Measurements from ENCODE around the gene TMSB10. TPM values are rescaled to one million over a fixed set of nuclear protein-coding genes. Genes with fewer than 3 reads are reported as not detected.

Gene TMSB10
- polyA plus RNA-seq, 3 donors: 5,130 to 7,914 (median 6,847) TPM

- no peak overlapping the region for H2AFZ ChIP-seq (ENCODE audit: insufficient read depth, low read depth, low read length, poor library complexity, severe bottlenecking)
- no peaks in the 10 kb centered on the region for H3K36me3 ChIP-seq (replicated peaks in 1 of 2; ENCODE audit: control insufficient read depth in 1 of 2, insufficient read depth in 2 of 2, low read length in 2 of 2)
- no peak overlapping the region for H3K27ac ChIP-seq (ENCODE audit: low read depth in 1 of 2, low read length in 2 of 2)
- H3K4me1 ChIP-seq (ENCODE audit: control insufficient read depth in 1 of 2, insufficient read depth in 2 of 2, low read length in 2 of 2): peaks cover 58 to 69% of the 10 kb centered on the region in 2 donors
- H3K27ac Mint-ChIP-seq: no peak overlapping the region
- no peak overlapping the region for H3K4me2 ChIP-seq (replicated peaks; ENCODE audit: extremely low read depth, low read length, poor library complexity, severe bottlenecking)
- H3K79me2 ChIP-seq (ENCODE audit: insufficient read depth, low read length): peaks cover 30% of the 10 kb centered on the region
- H4K20me1 ChIP-seq (ENCODE audit: insufficient read depth, low read length): peaks cover 19% of the 10 kb centered on the region
- peaks cover 5 to 11% of the 10 kb centered on the region in 2 donors for H3K36me3 Mint-ChIP-seq
- H3K27me3 Mint-ChIP-seq (ENCODE audit: low read depth in 3 of 3): no peaks in the 10 kb centered on the region
- H3K27me3 ChIP-seq (ENCODE audit: control insufficient read depth in 2 of 2, insufficient read depth in 2 of 2, low read length in 2 of 2): no peaks in the 10 kb centered on the region
- no CpG with 5 or more reads among the region's 4 CpGs for WGBS (ENCODE audit: insufficient coverage)
- no peak overlapping the region for H3K4me3 ChIP-seq (replicated peaks in 1 of 3; ENCODE audit: low read depth in 2 of 3, low read length in 3 of 3)
- H3K9me3 Mint-ChIP-seq: peaks cover 0 to 3% (median 2%) of the 10 kb centered on the region in 7 donors
- no peak overlapping the region for H3K9ac ChIP-seq (ENCODE audit: insufficient read depth, low read length, poor library complexity, severe bottlenecking)
- no peak for DNase-seq
- no peak for TF ChIP-seq CTCF (IDR thresholded peaks at IDR 0.05)
- intact Hi-C loops (cut with micrococcal nuclease): no loop called here
- no peak overlapping the region for H3K4me3 Mint-ChIP-seq
- peaks cover 59% of the 10 kb centered on the region for H3K4me1 Mint-ChIP-seq
- no peaks in the 10 kb centered on the region for H3K9me3 ChIP-seq (replicated peaks in 1 of 2; ENCODE audit: control insufficient read depth in 1 of 2, insufficient read depth in 1 of 2, low read length in 2 of 2)
Observed at GRCh38 chr2:84902526-84902925, 2.9 kb upstream of the TMSB10 start.

DNA sequence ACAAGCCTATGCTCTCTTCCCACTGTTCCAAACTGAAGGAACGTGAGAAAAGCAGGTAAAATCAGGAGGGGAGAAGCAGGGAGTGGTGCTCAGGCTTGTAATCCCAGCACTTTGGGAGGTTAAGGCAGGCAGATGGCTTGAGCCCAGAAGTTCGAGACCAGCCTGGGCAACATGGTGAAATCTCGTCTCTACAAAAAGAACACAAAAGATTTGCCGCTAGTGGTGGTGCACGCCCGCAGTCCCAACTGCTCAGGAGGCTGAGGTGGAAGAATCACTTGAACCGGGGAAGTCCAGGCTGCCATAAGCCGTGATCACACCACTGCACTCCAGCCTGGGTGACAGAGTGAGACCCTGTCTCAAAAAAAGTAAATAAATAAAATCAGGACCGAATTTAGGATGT is 1.3 kb upstream of the TMSB10 start:
- no peak overlapping the region for H3K9ac ChIP-seq (ENCODE audit: insufficient read depth, low read length, poor library complexity, severe bottlenecking)
- peaks cover 61% of the 10 kb centered on the region for H3K4me1 Mint-ChIP-seq
- no peaks in the 10 kb centered on the region for H3K9me3 ChIP-seq (replicated peaks in 1 of 2; ENCODE audit: control insufficient read depth in 1 of 2, insufficient read depth in 1 of 2, low read length in 2 of 2)
- H3K4me3 Mint-ChIP-seq: peak overlapping the region; percentile 6 to 91
- no peaks in the 10 kb centered on the region for H3K27me3 ChIP-seq (ENCODE audit: control insufficient read depth in 2 of 2, insufficient read depth in 2 of 2, low read length in 2 of 2)
- no peak overlapping the region for H3K27ac ChIP-seq (ENCODE audit: low read depth in 1 of 2, low read length in 2 of 2)
- H3K9me3 Mint-ChIP-seq: peaks cover 0 to 3% (median 2%) of the 10 kb centered on the region in 7 donors
- peaks cover 58 to 69% of the 10 kb centered on the region in 2 donors for H3K4me1 ChIP-seq (ENCODE audit: control insufficient read depth in 1 of 2, insufficient read depth in 2 of 2, low read length in 2 of 2)
- no peak for DNase-seq
- peak overlapping the region in 1 of 3 experiments; percentile 99 for H3K4me3 ChIP-seq (replicated peaks in 1 of 3; ENCODE audit: low read depth in 2 of 3, low read length in 3 of 3)
- no peak overlapping the region for H2AFZ ChIP-seq (ENCODE audit: insufficient read depth, low read depth, low read length, poor library complexity, severe bottlenecking)
- H3K27me3 Mint-ChIP-seq (ENCODE audit: low read depth in 3 of 3): no peaks in the 10 kb centered on the region
- TF ChIP-seq CTCF (IDR thresholded peaks at IDR 0.05): no peak
- peaks cover 30% of the 10 kb centered on the region for H3K79me2 ChIP-seq (ENCODE audit: insufficient read depth, low read length)
- H3K36me3 ChIP-seq (replicated peaks in 1 of 2; ENCODE audit: control insufficient read depth in 1 of 2, insufficient read depth in 2 of 2, low read length in 2 of 2): no peaks in the 10 kb centered on the region
- WGBS (ENCODE audit: insufficient coverage): 90% methylated on average over 7 of the region's 9 CpGs
- H3K4me2 ChIP-seq (replicated peaks; ENCODE audit: extremely low read depth, low read length, poor library complexity, severe bottlenecking): peak overlapping the region; percentile 91
- H3K36me3 Mint-ChIP-seq: peaks cover 3 to 13% of the 10 kb centered on the region in 2 donors
- intact Hi-C loops (cut with micrococcal nuclease): no loop called here
- H4K20me1 ChIP-seq (ENCODE audit: insufficient read depth, low read length): peaks cover 21% of the 10 kb centered on the region
- peak overlapping the region in 1 of 7 donors; percentile 42 for H3K27ac Mint-ChIP-seq

All from CD14-positive monocyte (primary cell).